ENCODE results near the gene TESK2. TPM values are rescaled to one million over a fixed set of nuclear protein-coding genes. Genes with fewer than 3 reads are reported as not detected.

The TESK2 gene
- total and polyA plus RNA-seq, 2 of the 8 experiments (the other 6 are each of a cell fraction or from before 2014, with no cell fraction given), result 10.8 to 12.6 TPM

GRCh38 chr1:45473302-45473701 is 17.7 kb downstream of the TESK2 start (continued):
- TF ChIP-seq CHD7 (IDR thresholded peaks at IDR 0.05; ENCODE audit: insufficient replicate concordance, low read length) (no peak), CTCF (IDR thresholded peaks at IDR 0.05; ENCODE audit: control extremely low read depth in 1 of 3, insufficient read depth in 1 of 3, low read depth in 1 of 3, low read length in 3 of 3) (no peak), RAD21 (IDR thresholded peaks at IDR 0.05 in 1 of 2, conservative IDR thresholded peaks at IDR 0.05 in 1 of 2; ENCODE audit: low read depth in 2 of 2, low read length in 2 of 2) (no peak), SIRT6 (IDR thresholded peaks at IDR 0.05; ENCODE audit: low read length) (no peak), TCF12 (IDR thresholded peaks at IDR 0.05; ENCODE audit: low read depth, low read length) (no peak), RBBP5 (IDR thresholded peaks at IDR 0.05; ENCODE audit: borderline replicate concordance, low read depth, low read length) (no peak), CBX8 (IDR thresholded peaks at IDR 0.05; ENCODE audit: borderline replicate concordance, low read depth, low read length) (no peak)
- TF ChIP-seq, protein P1, sequence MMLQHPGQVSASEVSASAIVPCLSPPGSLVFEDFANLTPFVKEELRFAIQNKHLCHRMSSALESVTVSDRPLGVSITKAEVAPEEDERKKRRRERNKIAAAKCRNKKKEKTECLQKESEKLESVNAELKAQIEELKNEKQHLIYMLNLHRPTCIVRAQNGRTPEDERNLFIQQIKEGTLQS (IDR thresholded peaks at IDR 0.05; ENCODE audit: insufficient read depth, low read depth, low read length), result no peak
